HCT116 (cell line): Measurements from ENCODE around the gene SH3RF2. TPM values are rescaled to one million over a fixed set of nuclear protein-coding genes. Genes with fewer than 3 reads are reported as not detected.

Experiments used
- ATAC-seq: fragments of 200-7000 bp; cut with Tn5 transposase; 2 replicates; pipeline ENCODE4 v1.9.1; 2020; ENCODE audit warnings: mild to moderate bottlenecking, moderate library complexity
- BruUV-seq: library from RNA; stranded (reverse); fragments of 400-500 nt; replicated peaks from 2 replicates; lab custom pipeline; 2021; lab: Mats Ljungman, UMichigan
- CTCF ChIA-PET: fragments of 300-600 bp; sonication (Branson Sonifier 250); formaldehyde crosslinking; loops from one replicate; lab custom pipeline; 2021; ENCODE audit warnings: antibody characterized with exemption; lab: Charles Lee
- POLR2A ChIA-PET: fragments of 300-600, 350-600 bp; sonication (Branson Sonifier 250); formaldehyde crosslinking; loops from one replicate; lab custom pipeline; 2021; ENCODE audit warnings: antibody characterized with exemption; lab: Charles Lee
- RAD21 ChIA-PET, 2 experiments: fragments of 300-600 bp; sonication (Branson Sonifier 250); formaldehyde crosslinking; loops; one replicate each; lab custom pipeline; 2023; ENCODE audit warnings: low total read pairs in 2 of 2; ENCODE audit not compliant: uncharacterized antibody in 2 of 2, unreplicated experiment in 2 of 2, low non-redundant PET in 1 of 2; lab: Charles Lee
- DNase-seq: peaks from one replicate; pipeline ENCODE4 v3.0.0-alpha.2; 2010; ENCODE audit warnings: low read depth, low spot score
- H2AFZ ChIP-seq: fragments of 200-600 bp; shearing (Covaris generic), sonication (generic); 2 replicates; pipeline ENCODE4 v1.6.1; 2017; ENCODE audit warnings: low read depth, mixed run types, mixed read lengths, antibody characterized with exemption, low read length; ENCODE audit not compliant: poor library complexity, severe bottlenecking
- H3K27ac ChIP-seq: 2 replicates; pipeline ENCODE4 v1.5.1; 2012; ENCODE audit warnings: low read depth, low read length
- H3K27me3 ChIP-seq: fragments of 200-600 bp; sonication (generic); 2 replicates; pipeline ENCODE4 v1.6.1; 2016; ENCODE audit warnings: mixed run types, low read length, mixed read lengths; ENCODE audit not compliant: insufficient read depth
- H3K36me3 ChIP-seq, 2 experiments: fragments of 200-500 bp in 1 of 2; fragments of 200-600 bp in 1 of 2; sonication (Bioruptor generic) in 1 of 2; sonication (generic) in 1 of 2; 2 replicates each; pipeline versions ENCODE4 v1.5.1 to v1.6.1; 2014 to 2016; ENCODE audit warnings: low read length in 2 of 2, inconsistent platforms in 1 of 2, mixed read lengths in 1 of 2, mixed run types in 1 of 2; ENCODE audit not compliant: insufficient read depth in 2 of 2, control insufficient read depth in 1 of 2
- H3K4me1 ChIP-seq, 2 experiments: fragments of 200-600 bp in 1 of 2; sonication (generic) in 1 of 2; 2 replicates each; pipeline versions ENCODE4 v1.5.1 to v1.6.1; 2012 to 2017; ENCODE audit warnings: low read length in 2 of 2, inconsistent platforms in 1 of 2, mild to moderate bottlenecking in 1 of 2, mixed read lengths in 1 of 2, mixed run types in 1 of 2, moderate library complexity in 1 of 2; ENCODE audit not compliant: insufficient read depth in 2 of 2, control insufficient read depth in 1 of 2
- H3K4me2 ChIP-seq: fragments of 200-600 bp; sonication (generic); 2 replicates; pipeline ENCODE4 v1.6.1; 2017; ENCODE audit warnings: mixed run types, low read length, mixed read lengths
- H3K4me3 ChIP-seq, 2 experiments: fragments of 200-600 bp in 1 of 2; sonication (generic) in 1 of 2; replicated peaks in 1 of 2; 2 replicates each; pipeline ENCODE4 v1.5.1; 2011 to 2016; ENCODE audit warnings: low read length in 2 of 2, control low read depth in 1 of 2, low read depth in 1 of 2, mild to moderate bottlenecking in 1 of 2, mixed read lengths in 1 of 2, mixed run types in 1 of 2
- H3K79me2 ChIP-seq: fragments of 200-600 bp; sonication (generic); 2 replicates; pipeline ENCODE4 v1.6.1; 2017; ENCODE audit warnings: mild to moderate bottlenecking, mixed run types, low read length, moderate library complexity, mixed read lengths; ENCODE audit not compliant: insufficient read depth
- H3K9ac ChIP-seq: fragments of 200-600 bp; sonication (generic); 2 replicates; pipeline ENCODE4 v1.6.1; 2016; ENCODE audit warnings: low read length, mixed read lengths
- H3K9me2 ChIP-seq: fragments of 200-600 bp; sonication (generic), shearing (Covaris generic); 2 replicates; pipeline ENCODE4 v1.6.1; 2017; ENCODE audit warnings: mixed run types, mild to moderate bottlenecking, moderate library complexity; ENCODE audit not compliant: insufficient read depth
- H3K9me3 ChIP-seq, 2 experiments: fragments of 200-500 bp in 1 of 2; fragments of 200-600 bp in 1 of 2; sonication (Bioruptor generic) in 1 of 2; sonication (generic) in 1 of 2; 2 replicates each; pipeline ENCODE4 v1.6.1; 2014 to 2017; ENCODE audit warnings: low read length in 2 of 2, mixed read lengths in 2 of 2, inconsistent platforms in 1 of 2, low read depth in 1 of 2, mild to moderate bottlenecking in 1 of 2, mixed run types in 1 of 2, moderate library complexity in 1 of 2; ENCODE audit not compliant: control insufficient read depth in 1 of 2, insufficient read depth in 1 of 2
- H4K20me1 ChIP-seq: fragments of 200-600 bp; sonication (generic), shearing (Covaris generic); 2 replicates; pipeline ENCODE4 v1.6.1; 2017; ENCODE audit warnings: mixed run types, mild to moderate bottlenecking, moderate library complexity; ENCODE audit not compliant: insufficient read depth
- FOSL1 ChIP-seq: IDR thresholded peaks from 2 replicates; pipeline ENCODE4 v1.6.1; 2012; ENCODE audit warnings: low read depth
- intact Hi-C: fragments of 100-400 bp; cut with micrococcal nuclease; formaldehyde crosslinking; loops from 2 replicates; pipeline ENCODE4 v1.10.0; 2022
- total RNA-seq: library from RNA; stranded (reverse); gene quantifications from one replicate; pipeline ENCODE4 v1.2.1, GENCODE V29; 2021; ENCODE audit not compliant: unreplicated experiment
- TF ChIP-seq, protein P1 (sequence below): IDR thresholded peaks from 2 replicates; pipeline ENCODE4 v1.6.1; 2012; ENCODE audit warnings: low read depth

The SH3RF2 gene
- total RNA-seq, 1 experiment from 2014 or later: 14.3 TPM

- H3K79me2 ChIP-seq: no peaks in the 10 kb centered on the region
- no peaks in the 10 kb centered on the region for H3K9me2 ChIP-seq
- DNase-seq: no peak
- POLR2A ChIA-PET: no interaction called here
- RAD21 ChIA-PET: no interaction called here
- H4K20me1 ChIP-seq: no peaks in the 10 kb centered on the region
- no peaks in the 10 kb centered on the region for H3K9me3 ChIP-seq
- TF ChIP-seq, protein P1, sequence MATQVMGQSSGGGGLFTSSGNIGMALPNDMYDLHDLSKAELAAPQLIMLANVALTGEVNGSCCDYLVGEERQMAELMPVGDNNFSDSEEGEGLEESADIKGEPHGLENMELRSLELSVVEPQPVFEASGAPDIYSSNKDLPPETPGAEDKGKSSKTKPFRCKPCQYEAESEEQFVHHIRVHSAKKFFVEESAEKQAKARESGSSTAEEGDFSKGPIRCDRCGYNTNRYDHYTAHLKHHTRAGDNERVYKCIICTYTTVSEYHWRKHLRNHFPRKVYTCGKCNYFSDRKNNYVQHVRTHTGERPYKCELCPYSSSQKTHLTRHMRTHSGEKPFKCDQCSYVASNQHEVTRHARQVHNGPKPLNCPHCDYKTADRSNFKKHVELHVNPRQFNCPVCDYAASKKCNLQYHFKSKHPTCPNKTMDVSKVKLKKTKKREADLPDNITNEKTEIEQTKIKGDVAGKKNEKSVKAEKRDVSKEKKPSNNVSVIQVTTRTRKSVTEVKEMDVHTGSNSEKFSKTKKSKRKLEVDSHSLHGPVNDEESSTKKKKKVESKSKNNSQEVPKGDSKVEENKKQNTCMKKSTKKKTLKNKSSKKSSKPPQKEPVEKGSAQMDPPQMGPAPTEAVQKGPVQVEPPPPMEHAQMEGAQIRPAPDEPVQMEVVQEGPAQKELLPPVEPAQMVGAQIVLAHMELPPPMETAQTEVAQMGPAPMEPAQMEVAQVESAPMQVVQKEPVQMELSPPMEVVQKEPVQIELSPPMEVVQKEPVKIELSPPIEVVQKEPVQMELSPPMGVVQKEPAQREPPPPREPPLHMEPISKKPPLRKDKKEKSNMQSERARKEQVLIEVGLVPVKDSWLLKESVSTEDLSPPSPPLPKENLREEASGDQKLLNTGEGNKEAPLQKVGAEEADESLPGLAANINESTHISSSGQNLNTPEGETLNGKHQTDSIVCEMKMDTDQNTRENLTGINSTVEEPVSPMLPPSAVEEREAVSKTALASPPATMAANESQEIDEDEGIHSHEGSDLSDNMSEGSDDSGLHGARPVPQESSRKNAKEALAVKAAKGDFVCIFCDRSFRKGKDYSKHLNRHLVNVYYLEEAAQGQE: no peak
- no peak for TF ChIP-seq FOSL1
- TF ChIP-seq, all 23 proteins: peak for 0
- H3K27me3 ChIP-seq: no peaks in the 10 kb centered on the region
- intact Hi-C loops: no loop called here
- H3K36me3 ChIP-seq: peaks cover 12 to 15% of the 10 kb centered on the region in 2 experiments; a peak in 2 of 4 replicates
- no peak overlapping the region for H3K27ac ChIP-seq
- CTCF ChIA-PET: no interaction called here
- H2AFZ ChIP-seq: no peak overlapping the region
- H3K9ac ChIP-seq: no peak overlapping the region
- no peak overlapping the region for H3K4me3 ChIP-seq
- BruUV-seq: no TSS peak
- H3K4me1 ChIP-seq: no peaks in the 10 kb centered on the region
- H3K4me2 ChIP-seq: no peak overlapping the region
- no peak for ATAC-seq
Observed at GRCh38 chr5:146112476-146112875, 176.1 kb downstream of the SH3RF2 start.

Other genes with a start within 250 kb of the SH3RF2 start
- 20.1 TPM for gene PRELID2, start 101.2 kb upstream of the SH3RF2 start, total RNA-seq
- not detected for gene GRXCR2, start 63.6 kb upstream of the SH3RF2 start, total RNA-seq
- 2.6 TPM for gene PLAC8L1, start 169.0 kb downstream of the SH3RF2 start, total RNA-seq
- gene LARS1, start 246.1 kb downstream of the SH3RF2 start, total RNA-seq: 171 TPM